ENCODE measurements around the gene OR2C1.

OR2C1 gene

DNA sequence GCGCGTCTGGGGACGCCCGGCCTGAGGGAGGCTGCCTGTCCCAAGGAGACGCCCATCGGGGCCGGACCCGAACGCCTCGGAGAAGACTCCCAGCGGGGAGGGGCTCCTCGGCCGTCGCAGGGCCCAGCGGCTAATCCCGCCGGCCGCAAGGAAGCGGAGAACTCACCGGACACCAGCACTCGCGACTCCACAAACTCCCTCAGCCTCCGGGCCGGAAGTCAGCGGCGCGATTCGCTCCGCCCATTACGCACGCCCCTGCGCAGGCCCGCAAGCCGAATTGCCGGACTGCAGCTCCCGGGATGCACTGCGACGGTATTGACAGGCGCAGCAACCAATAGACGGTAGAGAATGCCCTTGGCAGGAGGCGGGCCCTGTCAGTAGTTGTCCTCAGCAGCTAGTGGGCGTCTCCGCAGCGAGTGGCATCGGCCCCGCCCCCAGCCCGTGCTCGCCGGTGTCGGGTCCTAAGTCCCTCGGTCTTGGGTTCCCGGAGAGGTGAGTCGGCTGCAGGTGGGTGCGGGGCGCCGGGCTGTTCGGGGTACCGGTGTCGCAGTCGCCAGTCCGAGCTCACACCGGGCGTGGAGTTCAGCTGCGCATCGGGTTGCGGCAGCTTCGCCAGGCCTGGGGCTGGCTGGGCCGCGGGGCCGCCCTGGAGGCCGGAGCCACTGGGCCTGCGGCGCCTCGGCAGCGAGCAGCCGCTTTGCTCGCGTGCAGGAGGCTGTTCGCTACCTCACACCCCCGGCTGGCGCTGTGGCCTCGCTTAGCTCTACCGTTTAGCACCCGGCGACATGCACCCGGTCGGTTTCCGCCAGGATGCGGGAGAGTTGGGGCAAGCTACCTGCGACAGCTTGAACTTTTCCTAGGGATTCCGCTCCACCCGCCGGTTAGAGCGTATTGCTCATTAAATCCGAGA is 45.3 kb downstream of the OR2C1 start, which contains the start of the genes ZNF174 and ZSCAN32:
Gene ZNF174 (plus strand): TSS at position 437 of the 910 bp plus-strand sequence. CDS start 790 bp downstream, outside the sequence.
Gene ZSCAN32 (minus strand): TSS at position 226 of the 910 bp plus-strand sequence. CDS start 3,447 bp downstream, outside the sequence.
- peak; percentile 93 to 98 for DNase-seq

DNA sequence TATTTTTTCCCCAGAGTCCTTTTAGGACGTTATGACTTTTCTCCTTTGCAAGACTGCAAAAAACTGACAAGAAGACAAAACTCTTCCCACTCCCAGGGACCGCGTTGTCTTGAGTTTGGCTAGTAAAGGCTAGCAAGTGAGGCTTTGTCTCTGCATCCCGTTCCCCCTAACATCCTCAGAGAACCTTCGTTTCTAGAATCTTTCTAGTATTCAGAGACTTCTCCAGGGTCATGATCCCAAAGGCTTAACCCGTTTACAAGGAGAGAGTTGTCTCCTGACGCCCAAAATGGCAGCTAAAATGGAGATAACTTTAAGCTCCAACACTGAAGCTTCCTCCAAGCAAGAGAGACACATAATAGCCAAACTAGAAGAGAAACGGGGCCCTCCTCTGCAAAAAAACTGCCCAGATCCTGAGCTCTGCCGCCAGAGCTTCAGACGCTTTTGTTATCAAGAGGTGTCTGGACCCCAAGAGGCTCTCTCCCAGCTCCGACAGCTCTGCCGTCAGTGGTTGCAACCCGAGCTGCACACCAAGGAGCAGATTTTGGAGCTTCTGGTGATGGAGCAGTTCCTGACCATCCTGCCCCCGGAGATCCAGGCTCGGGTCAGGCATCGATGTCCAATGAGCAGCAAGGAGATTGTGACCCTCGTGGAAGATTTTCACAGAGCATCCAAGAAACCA is 46.2 kb downstream of the OR2C1 start:
- no peak for DNase-seq
